Panc1 (cell line): ENCODE results near the gene BCL10. TPM values are rescaled to one million over a fixed set of nuclear protein-coding genes. Genes with fewer than 3 reads are reported as not detected.

ENCODE experiments used
- ATAC-seq: fragments of 200-7000 bp; cut with Tn5 transposase; 2 replicates; pipeline ENCODE4 v1.9.1; 2020; ENCODE audit warnings: mild to moderate bottlenecking, moderate library complexity
- BruUV-seq: library from RNA; stranded (reverse); fragments of 400-500 nt; replicated peaks from 2 replicates; lab custom pipeline; 2021; lab: Mats Ljungman, UMichigan
- CTCF ChIA-PET: fragments of 300-600 bp; sonication (Branson Sonifier 250); formaldehyde crosslinking; loops from one replicate; lab custom pipeline; 2022; ENCODE audit warnings: antibody characterized with exemption; lab: Charles Lee
- POLR2A ChIA-PET: fragments of 300-600 bp; sonication (Branson Sonifier 250); formaldehyde crosslinking; loops from one replicate; lab custom pipeline; 2022; ENCODE audit warnings: antibody characterized with exemption; lab: Charles Lee
- DNase-seq: peaks from one replicate; pipeline ENCODE4 v3.0.0-alpha.2; 2010; ENCODE audit warnings: low read depth, low spot score
- H3K27ac ChIP-seq: 2 replicates; pipeline ENCODE4 v1.5.1; 2011; ENCODE audit warnings: mild to moderate bottlenecking, low read length, inconsistent platforms
- H3K27me3 ChIP-seq: fragments of 200-500 bp; sonication (Bioruptor generic); 2 replicates; pipeline ENCODE4 v1.6.0; 2014; ENCODE audit warnings: low read length, inconsistent platforms; ENCODE audit not compliant: control insufficient read depth, insufficient read depth
- H3K36me3 ChIP-seq: fragments of 200-500 bp; sonication (Bioruptor generic); 2 replicates; pipeline ENCODE4 v1.5.1; 2014; ENCODE audit warnings: inconsistent platforms, mild to moderate bottlenecking, low read length, moderate library complexity; ENCODE audit not compliant: control insufficient read depth, insufficient read depth
- H3K4me1 ChIP-seq: 2 replicates; pipeline ENCODE4 v1.5.1; 2011; ENCODE audit warnings: inconsistent platforms, mild to moderate bottlenecking, low read length, moderate library complexity; ENCODE audit not compliant: control insufficient read depth, insufficient read depth
- H3K4me3 ChIP-seq, 2 experiments: 2 replicates each; pipeline ENCODE4 v1.5.1; 2011 to 2012; ENCODE audit warnings: low read depth in 2 of 2, low read length in 2 of 2, mild to moderate bottlenecking in 2 of 2, inconsistent platforms in 1 of 2, moderate library complexity in 1 of 2
- H3K9me3 ChIP-seq: fragments of 200-500 bp; sonication (Bioruptor generic); 2 replicates; pipeline ENCODE4 v1.5.1; 2014; ENCODE audit warnings: low read depth, mild to moderate bottlenecking, inconsistent platforms, low read length, moderate library complexity; ENCODE audit not compliant: control insufficient read depth, insufficient read depth
- CTCF ChIP-seq: fragments of 450-650 bp; IDR thresholded peaks from 2 replicates; pipeline ENCODE4 v1.5.1; 2017; ENCODE audit warnings: mild to moderate bottlenecking
- POLR2AphosphoS5 ChIP-seq: IDR thresholded peaks from 2 replicates; pipeline ENCODE4 v1.6.1; 2012; ENCODE audit warnings: mild to moderate bottlenecking, low read depth, low read length, moderate library complexity
- REST ChIP-seq, 2 experiments: IDR thresholded peaks; 2 replicates each; pipeline ENCODE4 v1.6.1; 2011 to 2012; ENCODE audit warnings: low read depth in 2 of 2, control low read depth in 1 of 2, low read length in 1 of 2, mild to moderate bottlenecking in 1 of 2, moderate library complexity in 1 of 2; ENCODE audit not compliant: insufficient read depth in 1 of 2
- SIN3A ChIP-seq: IDR thresholded peaks from 2 replicates; pipeline ENCODE4 v1.6.1; 2012; ENCODE audit warnings: low read depth, mild to moderate bottlenecking, low read length, moderate library complexity, borderline replicate concordance; ENCODE audit not compliant: insufficient read depth
- TCF7L2 ChIP-seq: IDR thresholded peaks from 2 replicates; pipeline ENCODE4 v1.6.1; 2011; ENCODE audit warnings: mild to moderate bottlenecking, low read depth, low read length, inconsistent platforms
- in situ Hi-C: cut with HindIII; loops from 2 replicates; pipeline ENCODE4 v1.10.0; 2016; ENCODE audit warnings: low sequenced_read_pairs, low pct_unique_long_range_greater_than_20kb
- intact Hi-C: fragments of 100-400 bp; cut with micrococcal nuclease; formaldehyde crosslinking; loops from one replicate; pipeline ENCODE4 v1.10.0; 2022; ENCODE audit not compliant: unreplicated experiment
- total RNA-seq: library from RNA; stranded (reverse); gene quantifications from one replicate; pipeline ENCODE4 v1.2.1, GENCODE V29; 2021; ENCODE audit not compliant: unreplicated experiment

The BCL10 gene
- total RNA-seq, 1 experiment from 2014 or later = 69.9 TPM

- TF ChIP-seq TCF7L2 = no peak
- TF ChIP-seq POLR2AphosphoS5 = no peak
- no peak for TF ChIP-seq REST (IDR thresholded peaks at IDR 0.05; ENCODE audit: insufficient read depth in 1 of 2, low read depth in 2 of 2, low read length in 1 of 2)
- no peak for TF ChIP-seq SIN3A
- no peak for TF ChIP-seq CTCF
- intact Hi-C loops = no loop called here
- in situ Hi-C loops = no loop called here
- BruUV-seq = no TSS peak
- H3K4me1 ChIP-seq = peaks cover 52% of the 10 kb centered on the region
- peak overlapping the region; percentile 97 for H3K27ac ChIP-seq
- ChIA-PET POLR2A (interaction anchor here (0.6 to 2.1 kb wide), 13 partner anchors 10 to 1118 kb away, joined by 3 to 16 read pairs (median 3); partner anchors contain the start of genes C1orf52 and ZNHIT6), CTCF (interaction anchor here (0.5 to 1.5 kb wide), 5 partner anchors 9 to 1674 kb away, joined by 3 to 17 read pairs (median 3); partner anchors contain the start of gene C1orf52)
- DNase-seq (no peak), ATAC-seq (no peak)
- H3K9me3 ChIP-seq = no peaks in the 10 kb centered on the region
- H3K27me3 ChIP-seq = no peaks in the 10 kb centered on the region
- H3K36me3 ChIP-seq = peaks cover 19% of the 10 kb centered on the region
- peak overlapping the region; percentile 83 to 88 for H3K4me3 ChIP-seq
These were observed 674 bp downstream of the BCL10 start for GRCh38 chr1:85275701-85276214.

- peaks cover 26% of the 10 kb centered on the region for H3K36me3 ChIP-seq
- ChIA-PET POLR2A (interaction anchor here (1.1 to 1.3 kb wide), 2 partner anchors 11 to 54 kb away, joined by 3 read pairs; no protein-coding TSS in a partner anchor), CTCF (no interaction called here)
- ATAC-seq = no peak
- TF ChIP-seq TCF7L2 = no peak
- TF ChIP-seq POLR2AphosphoS5 = 0 out of 2 replicates have a peak, but pooled peaks have one; percentile 16
- H3K4me1 ChIP-seq = peaks cover 52% of the 10 kb centered on the region
- no peak for DNase-seq
- H3K27me3 ChIP-seq = no peaks in the 10 kb centered on the region
- H3K9me3 ChIP-seq = no peaks in the 10 kb centered on the region
- in situ Hi-C loops = no loop called here
- BruUV-seq = TSS peak; percentile 72
- peak overlapping the region; percentile 83 to 88 for H3K4me3 ChIP-seq
- H3K27ac ChIP-seq = peak overlapping the region; percentile 97
- intact Hi-C loops = no loop called here
These were observed 1.4 kb downstream of the BCL10 start for GRCh38 chr1:85274969-85275453.

GRCh38 chr1:85273397-85273796, 3.0 kb downstream of the BCL10 start:
- no peaks in the 10 kb centered on the region for H3K27me3 ChIP-seq
- TF ChIP-seq TCF7L2 (no peak), POLR2AphosphoS5 (no peak), SIN3A (no peak), CTCF (no peak), REST (IDR thresholded peaks at IDR 0.05; ENCODE audit: insufficient read depth in 1 of 2, low read depth in 2 of 2, low read length in 1 of 2) (no peak)
- H3K27ac ChIP-seq = peak overlapping the region; percentile 97
- H3K9me3 ChIP-seq = no peaks in the 10 kb centered on the region
- peaks cover 37% of the 10 kb centered on the region for H3K4me1 ChIP-seq
- DNase-seq (no peak), ATAC-seq (no peak)
- peak overlapping the region in 1 of 2 experiments; percentile 88; a peak in 2 of 4 replicates for H3K4me3 ChIP-seq
- H3K36me3 ChIP-seq = peaks cover 36% of the 10 kb centered on the region
- BruUV-seq = no TSS peak
- ChIA-PET CTCF (interaction anchor here (1.1 kb wide), 1 partner anchor 14 kb away, joined by 3 read pairs; the partner anchor contains the start of gene C1orf52), POLR2A (no interaction called here)
- intact Hi-C loops = no loop called here
- in situ Hi-C loops = no loop called here
